DMS153 treated with DMSO at 0.1 percent for 48 hours (cell line): ENCODE measurements around the gene SLC22A17.
A peak's percentile ranks its signal among the peaks of the same experiment; 100 is the strongest.
"Not testable (repeated sequence)": the region's sequence is repeated elsewhere in the genome, so short reads cannot be mapped to it uniquely, and the experiment has no call there.

ENCODE experiments used
- DNase-seq: peaks from one replicate; lab custom pipeline; 2025; ENCODE audit not compliant: unreplicated experiment; lab: John Stamatoyannopoulos, UW

SLC22A17 gene

GRCh38 chr14:23352506-23353432, at the start of gene SLC22A17:
SLC22A17 (minus strand) TSS chr14:23352887.
- DNase-seq, result peak; percentile 48

- no peak for DNase-seq
Observed at GRCh38 chr14:23401291-23401690, 48.6 kb upstream of the SLC22A17 start.

GRCh38 chr14:23400496-23401149, 47.9 kb upstream of the SLC22A17 start:
- DNase-seq, result not testable (repeated sequence)

GRCh38 chr14:23399591-23399990, 46.9 kb upstream of the SLC22A17 start:
- no peak for DNase-seq

GRCh38 chr14:23399136-23399535, 46.4 kb upstream of the SLC22A17 start:
- DNase-seq, result no peak

GRCh38 chr14:23398348-23398747, 45.7 kb upstream of the SLC22A17 start:
- DNase-seq, result no peak

- DNase-seq, result no peak
Observed at GRCh38 chr14:23396781-23397407, 44.2 kb upstream of the SLC22A17 start.

- DNase-seq, result no peak
Observed at GRCh38 chr14:23396126-23396525, 43.4 kb upstream of the SLC22A17 start.

- no peak for DNase-seq
Observed at GRCh38 chr14:23392613-23393012, 39.9 kb upstream of the SLC22A17 start.

- not testable (repeated sequence) for DNase-seq
Observed at GRCh38 chr14:23389871-23390270, 37.2 kb upstream of the SLC22A17 start.

GRCh38 chr14:23389396-23389795, 36.7 kb upstream of the SLC22A17 start:
- DNase-seq, result no peak

GRCh38 chr14:23388996-23389395, 36.3 kb upstream of the SLC22A17 start:
- no peak for DNase-seq

- no peak for DNase-seq
Observed at GRCh38 chr14:23387916-23388882, 35.5 kb upstream of the SLC22A17 start.

- DNase-seq, result no peak
Observed at GRCh38 chr14:23386999-23387398, 34.3 kb upstream of the SLC22A17 start.

GRCh38 chr14:23386266-23386657, 33.6 kb upstream of the SLC22A17 start:
- not testable (repeated sequence) for DNase-seq

- DNase-seq, result no peak
Observed at GRCh38 chr14:23385642-23386265, 33.1 kb upstream of the SLC22A17 start.

GRCh38 chr14:23385244-23385641, 32.6 kb upstream of the SLC22A17 start:
- DNase-seq, result no peak

- no peak for DNase-seq
Observed at GRCh38 chr14:23384364-23385080, 31.8 kb upstream of the SLC22A17 start.

GRCh38 chr14:23382731-23383440, 30.2 kb upstream of the SLC22A17 start:
- DNase-seq, result no peak
